ENCODE results near the gene GRM8. TPM values are rescaled to one million over a fixed set of nuclear protein-coding genes. Genes with fewer than 3 reads are reported as not detected.

GRM8 gene
- total RNA-seq, 1 donor from 2014 or later, result 8.1 TPM

GRCh38 chr7:126668367-126668752 is 584.4 kb downstream of the GRM8 start:
- no peak for DNase-seq (ENCODE audit: extremely low spot score, unreplicated experiment)
- Mint-ChIP-seq H3K36me3 (no peaks in the 10 kb centered on the region), H3K27ac (no peak overlapping the region), H3K27me3 (no peaks in the 10 kb centered on the region), H3K4me3 (no peak overlapping the region), H3K4me1 (ENCODE audit: unreplicated experiment) (no peaks in the 10 kb centered on the region), H3K9me3 (no peaks in the 10 kb centered on the region)
- TF ChIP-seq CTCF (conservative IDR thresholded peaks at IDR 0.05), result no peak

GRCh38 chr7:126667742-126668366 is 584.9 kb downstream of the GRM8 start:
- TF ChIP-seq CTCF (conservative IDR thresholded peaks at IDR 0.05), result no peak
- H3K4me1 Mint-ChIP-seq (ENCODE audit: unreplicated experiment), result no peaks in the 10 kb centered on the region
- DNase-seq (ENCODE audit: extremely low spot score, unreplicated experiment), result no peak
- no peaks in the 10 kb centered on the region for H3K36me3 Mint-ChIP-seq
- H3K27me3 Mint-ChIP-seq, result no peaks in the 10 kb centered on the region
- H3K4me3 Mint-ChIP-seq, result no peak overlapping the region
- H3K9me3 Mint-ChIP-seq, result no peaks in the 10 kb centered on the region
- no peak overlapping the region for H3K27ac Mint-ChIP-seq

GRCh38 chr7:126662856-126663255 is 589.9 kb downstream of the GRM8 start:
- no peaks in the 10 kb centered on the region for H3K4me1 Mint-ChIP-seq (ENCODE audit: unreplicated experiment)
- H3K27me3 Mint-ChIP-seq, result no peaks in the 10 kb centered on the region
- H3K9me3 Mint-ChIP-seq, result no peaks in the 10 kb centered on the region
- H3K27ac Mint-ChIP-seq, result no peak overlapping the region
- DNase-seq (ENCODE audit: extremely low spot score, unreplicated experiment), result no peak
- H3K4me3 Mint-ChIP-seq, result no peak overlapping the region
- H3K36me3 Mint-ChIP-seq, result no peaks in the 10 kb centered on the region
- TF ChIP-seq CTCF (conservative IDR thresholded peaks at IDR 0.05), result no peak

GRCh38 chr7:126659124-126659523 is 593.6 kb downstream of the GRM8 start:
- H3K36me3 Mint-ChIP-seq, result no peaks in the 10 kb centered on the region
- no peak for TF ChIP-seq CTCF (conservative IDR thresholded peaks at IDR 0.05)
- DNase-seq (ENCODE audit: extremely low spot score, unreplicated experiment), result no peak
- H3K9me3 Mint-ChIP-seq, result no peaks in the 10 kb centered on the region
- no peak overlapping the region for H3K27ac Mint-ChIP-seq
- H3K4me1 Mint-ChIP-seq (ENCODE audit: unreplicated experiment), result no peaks in the 10 kb centered on the region
- no peak overlapping the region for H3K4me3 Mint-ChIP-seq
- H3K27me3 Mint-ChIP-seq, result no peaks in the 10 kb centered on the region

- H3K36me3 Mint-ChIP-seq, result no peaks in the 10 kb centered on the region
- no peak overlapping the region for H3K27ac Mint-ChIP-seq
- H3K9me3 Mint-ChIP-seq, result no peaks in the 10 kb centered on the region
- no peaks in the 10 kb centered on the region for H3K27me3 Mint-ChIP-seq
- TF ChIP-seq CTCF (conservative IDR thresholded peaks at IDR 0.05), result no peak
- DNase-seq (ENCODE audit: extremely low spot score, unreplicated experiment), result no peak
- H3K4me3 Mint-ChIP-seq, result no peak overlapping the region
- H3K4me1 Mint-ChIP-seq (ENCODE audit: unreplicated experiment), result no peaks in the 10 kb centered on the region
Observed at GRCh38 chr7:126658684-126659083, 594.1 kb downstream of the GRM8 start.
